ENCODE data around the gene EFNA5. TPM values are rescaled to one million over a fixed set of nuclear protein-coding genes. Genes with fewer than 3 reads are reported as not detected.

The EFNA5 gene
- total RNA-seq, 3 donors from 2014 or later (not counting 1 experiment from before 2014, with no cell fraction given), result 2.2 to 8.1 (median 4.3) TPM

DNA sequence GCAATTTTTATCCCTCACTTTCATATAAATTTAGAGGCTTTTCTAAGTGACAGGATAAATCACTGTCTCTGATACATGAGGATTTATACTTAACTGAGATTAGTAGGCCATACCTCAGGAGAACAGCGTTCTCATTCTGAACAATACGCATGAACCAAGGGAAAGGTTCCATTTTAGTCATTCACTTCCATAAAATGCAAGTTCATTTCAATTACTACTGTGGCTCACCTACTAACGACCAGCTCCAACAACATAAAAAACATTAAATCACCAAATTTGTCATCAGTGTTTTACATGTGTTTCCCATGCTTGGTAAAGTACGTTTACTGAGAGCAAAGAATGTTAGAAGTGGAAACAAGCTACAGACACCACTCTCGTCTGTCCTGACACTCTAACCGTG, 67.4 kb downstream of the EFNA5 start:
- intact Hi-C loops (cut with micrococcal nuclease), result no loop called here
- H3K27ac Mint-ChIP-seq, result no peak overlapping the region
- no peak overlapping the region for H3K27ac ChIP-seq (ENCODE audit: low read length)
- H3K27me3 Mint-ChIP-seq (ENCODE audit: low read depth in 2 of 2), result peaks cover 11 to 26% of the 10 kb centered on the region in 2 donors
- TF ChIP-seq, protein P1, sequence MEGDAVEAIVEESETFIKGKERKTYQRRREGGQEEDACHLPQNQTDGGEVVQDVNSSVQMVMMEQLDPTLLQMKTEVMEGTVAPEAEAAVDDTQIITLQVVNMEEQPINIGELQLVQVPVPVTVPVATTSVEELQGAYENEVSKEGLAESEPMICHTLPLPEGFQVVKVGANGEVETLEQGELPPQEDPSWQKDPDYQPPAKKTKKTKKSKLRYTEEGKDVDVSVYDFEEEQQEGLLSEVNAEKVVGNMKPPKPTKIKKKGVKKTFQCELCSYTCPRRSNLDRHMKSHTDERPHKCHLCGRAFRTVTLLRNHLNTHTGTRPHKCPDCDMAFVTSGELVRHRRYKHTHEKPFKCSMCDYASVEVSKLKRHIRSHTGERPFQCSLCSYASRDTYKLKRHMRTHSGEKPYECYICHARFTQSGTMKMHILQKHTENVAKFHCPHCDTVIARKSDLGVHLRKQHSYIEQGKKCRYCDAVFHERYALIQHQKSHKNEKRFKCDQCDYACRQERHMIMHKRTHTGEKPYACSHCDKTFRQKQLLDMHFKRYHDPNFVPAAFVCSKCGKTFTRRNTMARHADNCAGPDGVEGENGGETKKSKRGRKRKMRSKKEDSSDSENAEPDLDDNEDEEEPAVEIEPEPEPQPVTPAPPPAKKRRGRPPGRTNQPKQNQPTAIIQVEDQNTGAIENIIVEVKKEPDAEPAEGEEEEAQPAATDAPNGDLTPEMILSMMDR (IDR thresholded peaks at IDR 0.05), result no peak
- no peaks in the 10 kb centered on the region for H3K36me3 Mint-ChIP-seq
- no peaks in the 10 kb centered on the region for H3K36me3 ChIP-seq (ENCODE audit: control insufficient read depth, insufficient read depth, low read length)
- no peaks in the 10 kb centered on the region for H3K9me3 Mint-ChIP-seq
- 79% methylated on average over 6 of the region's 6 CpGs for WGBS (ENCODE audit: insufficient coverage)
- no peaks in the 10 kb centered on the region for H3K4me1 ChIP-seq (ENCODE audit: control insufficient read depth, insufficient read depth, low read length)
- H3K4me3 Mint-ChIP-seq, result no peak overlapping the region
- no peak for DNase-seq
- no peak overlapping the region for H3K4me3 ChIP-seq (ENCODE audit: low read length)
- no peak for ATAC-seq
- peaks cover 13 to 19% of the 10 kb centered on the region in 2 donors for H3K4me1 Mint-ChIP-seq
- no peaks in the 10 kb centered on the region for H3K9me3 ChIP-seq (ENCODE audit: control insufficient read depth, insufficient read depth, low read length)
- no peaks in the 10 kb centered on the region for H3K27me3 ChIP-seq (ENCODE audit: control insufficient read depth, insufficient read depth, low read length)

DNA sequence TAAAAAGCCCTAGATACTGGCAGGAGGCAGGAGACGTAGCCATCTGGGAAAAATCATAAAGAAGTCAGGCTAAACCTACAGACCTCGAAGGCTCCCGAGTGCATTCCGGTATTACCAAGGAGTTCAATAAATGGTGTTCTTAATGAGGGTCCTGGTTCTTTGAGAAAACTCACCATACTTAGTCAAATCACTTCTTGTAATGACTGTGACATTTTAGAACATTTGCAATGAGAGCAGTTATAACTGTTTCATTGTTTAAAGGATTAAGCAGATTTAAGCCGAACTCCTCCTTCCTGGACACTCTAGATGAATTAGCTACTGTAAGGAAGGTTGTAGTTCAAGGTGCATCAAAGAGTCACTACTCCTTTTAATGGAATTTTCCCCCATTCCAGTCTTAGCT, 67.8 kb downstream of the EFNA5 start:
- no peak overlapping the region for H3K4me3 ChIP-seq (ENCODE audit: low read length)
- H3K27ac ChIP-seq (ENCODE audit: low read length), result no peak overlapping the region
- H3K9me3 ChIP-seq (ENCODE audit: control insufficient read depth, insufficient read depth, low read length), result no peaks in the 10 kb centered on the region
- no peaks in the 10 kb centered on the region for H3K9me3 Mint-ChIP-seq
- intact Hi-C loops (cut with micrococcal nuclease), result no loop called here
- no peak for ATAC-seq
- H3K27me3 ChIP-seq (ENCODE audit: control insufficient read depth, insufficient read depth, low read length), result no peaks in the 10 kb centered on the region
- no peaks in the 10 kb centered on the region for H3K36me3 ChIP-seq (ENCODE audit: control insufficient read depth, insufficient read depth, low read length)
- no peak for DNase-seq
- H3K4me1 ChIP-seq (ENCODE audit: control insufficient read depth, insufficient read depth, low read length), result no peaks in the 10 kb centered on the region
- H3K4me3 Mint-ChIP-seq, result no peak overlapping the region
- peaks cover 11 to 21% of the 10 kb centered on the region in 2 donors for H3K27me3 Mint-ChIP-seq (ENCODE audit: low read depth in 2 of 2)
- H3K4me1 Mint-ChIP-seq, result peaks cover 13 to 19% of the 10 kb centered on the region in 2 donors
- 98% methylated on average over 5 of the region's 5 CpGs for WGBS (ENCODE audit: insufficient coverage)
- no peaks in the 10 kb centered on the region for H3K36me3 Mint-ChIP-seq
- H3K27ac Mint-ChIP-seq, result no peak overlapping the region
- TF ChIP-seq, protein P1 (IDR thresholded peaks at IDR 0.05), result no peak

DNA sequence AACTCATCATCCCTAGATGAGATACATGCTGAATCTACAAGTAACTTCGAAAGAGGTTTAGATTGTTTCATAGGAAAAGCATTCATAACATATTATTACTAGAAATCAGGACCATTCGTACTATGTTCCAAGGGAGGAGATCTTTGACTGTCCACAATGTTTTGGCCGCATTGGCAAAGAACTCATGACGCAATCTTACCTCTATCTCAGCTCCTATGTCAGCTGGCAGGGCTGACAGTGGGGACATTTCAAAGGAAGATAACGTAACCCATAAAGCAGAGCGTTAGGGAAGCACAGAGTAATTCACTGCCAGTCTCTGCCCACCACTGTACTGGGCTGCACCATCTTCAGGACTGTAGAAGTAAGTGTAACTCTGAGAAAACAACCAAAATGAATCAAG, 69.7 kb downstream of the EFNA5 start:
- WGBS (ENCODE audit: insufficient coverage), result 70% methylated on average over 5 of the region's 6 CpGs
- intact Hi-C loops (cut with micrococcal nuclease), result no loop called here
- Mint-ChIP-seq H3K4me1 (peaks cover 13 to 19% of the 10 kb centered on the region in 2 donors), H3K36me3 (no peaks in the 10 kb centered on the region), H3K27me3 (ENCODE audit: low read depth in 2 of 2) (peaks cover 15 to 22% of the 10 kb centered on the region in 2 donors), H3K9me3 (no peaks in the 10 kb centered on the region), H3K27ac (no peak overlapping the region), H3K4me3 (no peak overlapping the region)
- Histone ChIP-seq H3K27ac (ENCODE audit: low read length) (no peak overlapping the region), H3K9me3 (ENCODE audit: control insufficient read depth, insufficient read depth, low read length) (no peaks in the 10 kb centered on the region), H3K4me1 (ENCODE audit: control insufficient read depth, insufficient read depth, low read length) (no peaks in the 10 kb centered on the region), H3K4me3 (ENCODE audit: low read length) (no peak overlapping the region), H3K36me3 (ENCODE audit: control insufficient read depth, insufficient read depth, low read length) (no peaks in the 10 kb centered on the region), H3K27me3 (ENCODE audit: control insufficient read depth, insufficient read depth, low read length) (no peaks in the 10 kb centered on the region)
- TF ChIP-seq, protein P1 (IDR thresholded peaks at IDR 0.05), result no peak
- ATAC-seq (no peak), DNase-seq (no peak)

DNA sequence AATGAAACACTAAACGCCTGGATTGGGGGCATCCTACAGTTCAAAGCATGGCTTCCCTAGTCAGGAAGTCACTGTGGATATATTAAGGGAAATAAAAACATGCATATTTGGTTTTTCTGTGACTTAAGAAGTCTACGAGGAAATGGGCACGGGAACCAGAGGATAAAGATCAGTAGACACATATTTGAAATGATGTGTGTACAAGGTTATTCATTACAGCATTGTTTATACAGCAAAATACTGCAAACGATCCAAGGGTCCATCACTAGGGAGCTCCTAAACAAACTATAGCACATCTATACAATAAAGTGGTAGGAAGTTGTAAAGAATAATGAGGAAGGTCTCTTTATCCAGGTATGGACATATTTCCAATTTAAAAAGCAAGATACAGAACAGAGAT, 71.8 kb downstream of the EFNA5 start:
- H3K4me1 ChIP-seq (ENCODE audit: control insufficient read depth, insufficient read depth, low read length), result no peaks in the 10 kb centered on the region
- TF ChIP-seq, protein P1 (IDR thresholded peaks at IDR 0.05), result no peak
- no peaks in the 10 kb centered on the region for H3K36me3 ChIP-seq (ENCODE audit: control insufficient read depth, insufficient read depth, low read length)
- peaks cover 8 to 22% of the 10 kb centered on the region in 2 donors for H3K27me3 Mint-ChIP-seq (ENCODE audit: low read depth in 2 of 2)
- intact Hi-C loops (cut with micrococcal nuclease), result no loop called here
- H3K9me3 ChIP-seq (ENCODE audit: control insufficient read depth, insufficient read depth, low read length), result no peaks in the 10 kb centered on the region
- no peaks in the 10 kb centered on the region for H3K9me3 Mint-ChIP-seq
- ATAC-seq (no peak), DNase-seq (no peak)
- no peak overlapping the region for H3K27ac Mint-ChIP-seq
- no peak overlapping the region for H3K4me3 Mint-ChIP-seq
- H3K4me3 ChIP-seq (ENCODE audit: low read length), result no peak overlapping the region
- H3K27me3 ChIP-seq (ENCODE audit: control insufficient read depth, insufficient read depth, low read length), result no peaks in the 10 kb centered on the region
- no peaks in the 10 kb centered on the region for H3K36me3 Mint-ChIP-seq
- no peak overlapping the region for H3K27ac ChIP-seq (ENCODE audit: low read length)
- no peaks in the 10 kb centered on the region for H3K4me1 Mint-ChIP-seq
- 78% methylated on average over 3 of the region's 4 CpGs for WGBS (ENCODE audit: insufficient coverage)

Measured in natural killer cell (primary cell).